GM15510 (cell line): ENCODE results near the gene NLGN2.

ENCODE experiments used
- POLR2A ChIP-seq: IDR thresholded peaks from 3 replicates; pipeline ENCODE4 v1.6.1; 2011; ENCODE audit warnings: borderline replicate concordance; ENCODE audit not compliant: insufficient read length; ENCODE audit errors: extremely low read depth

The NLGN2 gene

DNA sequence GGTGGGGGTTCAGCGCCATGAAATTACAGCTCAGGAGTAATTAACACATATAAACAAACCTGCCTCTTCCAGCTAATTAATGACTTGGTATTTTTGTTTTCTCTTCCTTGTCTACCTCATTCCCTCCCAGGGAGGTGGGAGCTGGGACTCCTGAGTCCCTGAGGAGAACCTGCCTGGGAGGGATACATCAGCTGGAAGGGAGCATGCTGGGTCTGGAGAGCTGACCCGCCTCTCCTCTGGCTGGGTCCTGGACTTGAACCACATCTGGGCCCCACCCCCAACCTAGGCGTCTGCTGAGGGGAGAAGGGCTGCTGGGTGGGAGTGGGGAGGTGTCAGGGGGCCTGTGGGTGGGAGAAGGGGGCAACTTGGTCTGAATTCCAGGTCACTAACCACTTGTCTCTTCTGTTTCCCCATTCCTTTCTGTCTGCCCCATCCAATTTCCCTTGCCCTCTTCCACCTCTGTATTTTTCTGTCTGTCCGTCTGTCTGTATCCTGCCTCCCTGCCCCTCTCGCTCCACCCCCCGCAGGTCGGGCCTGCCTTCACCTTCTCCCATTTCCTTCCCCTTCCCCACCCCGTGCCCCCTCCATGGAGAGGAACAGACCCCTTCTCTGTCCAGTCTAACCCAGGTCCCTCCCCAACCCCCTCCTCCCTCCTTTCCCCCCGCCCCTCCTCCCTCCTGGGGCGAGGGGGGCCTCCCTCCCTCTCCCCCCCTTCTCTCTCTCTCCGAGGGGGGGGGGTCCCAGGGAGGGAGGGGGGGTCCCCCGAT is at the start of gene NLGN2:
Gene NLGN2 (plus strand): TSS at position 361 of the 767 bp plus-strand sequence. CDS start 411 bp downstream, outside the sequence.
- no peak for TF ChIP-seq POLR2A

DNA sequence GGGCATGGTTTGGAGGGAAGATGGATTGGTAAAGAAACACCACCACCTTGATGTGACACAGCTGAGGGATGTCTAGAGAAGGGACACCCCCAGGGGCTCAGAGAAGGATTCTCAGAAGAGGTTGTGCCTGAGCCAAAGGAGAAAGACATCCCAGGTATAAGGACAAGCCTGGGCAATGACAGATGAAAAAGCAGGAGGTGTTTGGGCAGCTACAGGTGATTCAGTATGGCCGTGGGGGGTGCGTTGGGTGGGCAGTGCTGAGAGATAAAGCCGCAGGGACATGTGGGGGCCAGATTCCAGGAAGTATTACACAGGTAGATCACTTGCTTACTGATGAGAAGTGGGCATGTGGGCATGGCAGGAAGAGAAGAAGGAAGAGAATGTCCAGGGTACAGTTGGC is 45.7 kb upstream of the NLGN2 start:
- TF ChIP-seq POLR2A = no peak

DNA sequence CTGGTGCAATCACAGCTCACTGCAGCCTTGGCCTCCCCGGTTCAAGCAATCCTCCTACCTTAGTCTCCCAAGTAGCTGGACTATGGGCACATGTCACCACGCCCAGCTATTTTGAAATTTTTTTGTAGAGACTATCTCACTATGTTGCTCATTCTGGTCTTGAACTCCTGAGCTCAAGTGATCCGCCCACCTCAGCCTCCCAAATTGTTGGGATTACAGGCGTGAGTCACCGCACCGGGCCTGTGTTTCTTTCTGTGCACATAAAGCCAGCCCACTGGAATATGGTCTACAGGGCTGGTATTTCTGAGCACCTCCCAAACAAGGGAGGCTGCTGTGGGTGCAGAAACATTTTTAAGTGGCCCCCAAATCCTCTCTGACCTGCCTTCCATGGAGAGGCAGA is 44.3 kb upstream of the NLGN2 start:
- TF ChIP-seq POLR2A = no peak

DNA sequence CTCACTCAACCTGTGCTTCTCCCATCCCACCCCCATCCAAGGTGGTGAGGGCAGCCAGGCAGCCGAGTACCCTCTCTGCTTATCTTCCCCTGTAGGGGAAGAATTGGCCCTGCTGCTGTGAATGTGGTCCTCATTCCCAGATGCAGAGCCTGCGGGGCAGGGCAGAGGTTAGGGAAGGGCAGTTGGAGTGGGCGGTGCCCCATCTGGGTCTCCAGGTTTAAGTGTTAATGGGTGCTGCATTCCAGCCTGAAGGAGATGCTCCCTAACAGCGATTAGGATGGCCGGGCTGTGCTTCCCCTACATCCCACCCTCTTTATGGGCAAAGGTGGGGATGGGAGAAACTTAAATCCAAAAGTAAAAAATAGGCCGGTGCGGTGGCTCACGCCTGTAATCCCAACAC is 40.6 kb upstream of the NLGN2 start:
- TF ChIP-seq POLR2A = no peak

DNA sequence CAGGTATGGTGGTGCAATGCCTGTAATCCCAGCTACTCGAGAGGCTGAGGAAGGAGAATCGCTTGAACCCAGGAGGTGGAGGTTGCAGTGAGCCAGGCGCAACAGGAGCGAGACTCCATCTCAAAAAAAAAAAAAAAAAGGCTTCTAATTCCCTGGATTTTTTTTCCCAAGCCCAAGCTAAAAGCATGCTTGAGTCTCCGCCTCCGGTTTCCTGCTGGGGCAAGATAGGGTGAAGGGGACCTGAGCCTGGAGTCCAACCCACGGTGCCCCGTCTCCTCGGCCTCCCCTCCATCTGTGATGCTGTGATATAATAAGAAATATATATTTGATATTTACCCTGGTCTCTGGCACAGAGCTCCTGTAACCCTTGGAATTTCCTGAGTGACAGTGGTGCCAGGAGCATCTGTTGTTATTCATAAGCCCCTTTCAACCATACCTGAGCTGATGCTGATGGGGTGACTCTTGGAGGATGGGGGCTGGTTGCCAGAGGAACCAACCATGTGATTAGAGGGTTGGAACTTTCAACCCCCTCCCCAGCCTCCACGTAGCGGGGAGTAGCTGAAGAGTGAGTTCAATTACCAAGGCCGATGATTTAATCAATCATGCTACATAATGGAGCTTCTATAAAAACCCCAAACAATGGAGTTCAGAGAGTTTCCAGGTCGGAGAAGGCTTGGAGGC is 39.6 kb upstream of the NLGN2 start:
- no peak for TF ChIP-seq POLR2A

DNA sequence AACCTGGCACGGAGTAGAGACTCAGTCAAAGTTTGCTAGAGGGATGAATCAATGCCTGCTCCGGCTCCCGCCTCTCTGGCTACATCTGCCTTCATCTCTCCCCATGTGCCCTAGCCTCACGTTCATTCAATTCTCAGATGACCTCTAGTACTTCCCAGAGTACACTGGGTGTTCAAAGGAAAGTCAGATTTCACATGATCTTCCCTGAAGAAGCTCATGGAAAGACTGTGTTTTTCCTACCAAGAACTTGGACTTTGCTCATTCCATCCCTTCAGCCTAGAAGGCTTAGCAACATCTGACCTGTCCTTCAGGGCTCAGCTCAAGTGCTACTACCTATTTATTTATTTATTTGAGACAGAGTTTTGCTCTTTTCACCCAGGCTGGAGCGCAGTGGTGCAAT is 37.8 kb upstream of the NLGN2 start:
- TF ChIP-seq POLR2A = no peak

DNA sequence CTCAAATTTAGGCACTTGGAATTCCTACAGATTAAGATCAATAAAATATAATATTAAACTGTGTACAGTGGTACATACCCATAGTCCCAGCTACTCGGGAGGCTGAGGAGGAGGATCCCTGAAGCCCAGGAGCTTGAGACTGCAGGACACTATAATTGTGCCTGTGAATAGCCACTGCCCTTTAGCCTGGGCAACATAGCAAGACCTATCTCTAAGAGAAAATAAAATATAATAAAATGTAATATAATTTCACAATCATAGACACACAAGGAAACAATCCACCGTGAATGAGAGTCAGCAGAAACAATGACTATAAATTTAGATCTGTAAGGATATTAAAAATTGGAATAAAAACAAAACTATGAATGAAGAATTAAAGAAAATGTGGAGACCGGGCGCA is 36.8 kb upstream of the NLGN2 start:
- TF ChIP-seq POLR2A = no peak

DNA sequence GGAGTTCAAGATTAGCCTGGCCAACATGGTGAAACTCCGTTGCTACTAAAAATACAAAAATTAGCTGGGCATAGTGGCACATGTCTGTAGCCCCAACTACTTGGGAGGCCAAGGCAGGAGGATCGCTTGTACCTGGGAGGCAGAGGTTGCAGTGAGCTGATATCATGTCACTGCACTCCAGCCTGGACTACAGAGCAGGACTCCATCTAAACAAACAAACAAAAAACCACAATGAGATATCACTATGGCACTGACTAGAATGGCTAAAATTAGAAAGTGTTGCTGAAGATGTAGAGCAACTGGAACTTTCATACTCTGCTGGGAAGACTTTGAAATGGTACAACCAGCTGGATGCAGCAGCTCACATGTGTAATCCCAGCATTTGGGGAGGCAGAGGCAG is 33.3 kb upstream of the NLGN2 start:
- no peak for TF ChIP-seq POLR2A

DNA sequence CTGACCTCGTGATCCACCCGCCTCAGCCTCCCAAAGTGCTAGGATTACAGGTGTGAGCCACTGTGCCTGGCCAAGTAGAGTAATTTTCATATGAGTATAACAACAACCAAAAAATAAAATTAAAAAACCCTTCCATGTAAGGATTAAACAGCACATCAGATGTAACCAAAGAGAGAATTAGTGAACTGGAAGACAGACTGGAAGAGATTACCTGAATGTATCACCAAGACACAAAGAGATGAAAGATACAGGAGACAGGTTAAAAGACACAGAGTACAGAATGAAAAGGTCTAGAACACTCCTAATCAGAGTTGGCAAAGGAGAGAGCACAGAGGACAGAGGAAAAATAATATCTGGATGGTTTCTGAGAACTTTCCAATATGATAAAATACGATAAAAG is 28.5 kb upstream of the NLGN2 start:
- TF ChIP-seq POLR2A = no peak

DNA sequence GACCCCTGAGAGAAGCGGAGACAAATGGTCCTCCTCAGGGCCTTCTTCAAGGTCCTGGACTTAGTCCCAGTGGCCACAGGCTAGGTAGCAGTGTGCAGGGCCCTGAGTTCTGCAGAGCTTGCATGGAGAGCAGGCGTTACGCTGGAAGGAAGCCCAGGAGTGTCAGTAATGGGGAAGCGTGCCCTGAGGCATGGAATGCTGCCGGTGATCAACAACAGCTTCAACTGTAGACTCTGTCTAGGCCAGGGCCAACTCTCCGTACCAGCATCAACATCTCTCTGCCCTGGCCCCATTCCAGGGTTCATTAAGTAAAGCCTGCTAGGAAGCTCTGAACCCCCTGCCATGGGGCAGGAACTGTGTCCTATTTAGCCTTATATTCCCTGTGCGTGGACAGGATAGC is 27.3 kb upstream of the NLGN2 start:
- TF ChIP-seq POLR2A = no peak

DNA sequence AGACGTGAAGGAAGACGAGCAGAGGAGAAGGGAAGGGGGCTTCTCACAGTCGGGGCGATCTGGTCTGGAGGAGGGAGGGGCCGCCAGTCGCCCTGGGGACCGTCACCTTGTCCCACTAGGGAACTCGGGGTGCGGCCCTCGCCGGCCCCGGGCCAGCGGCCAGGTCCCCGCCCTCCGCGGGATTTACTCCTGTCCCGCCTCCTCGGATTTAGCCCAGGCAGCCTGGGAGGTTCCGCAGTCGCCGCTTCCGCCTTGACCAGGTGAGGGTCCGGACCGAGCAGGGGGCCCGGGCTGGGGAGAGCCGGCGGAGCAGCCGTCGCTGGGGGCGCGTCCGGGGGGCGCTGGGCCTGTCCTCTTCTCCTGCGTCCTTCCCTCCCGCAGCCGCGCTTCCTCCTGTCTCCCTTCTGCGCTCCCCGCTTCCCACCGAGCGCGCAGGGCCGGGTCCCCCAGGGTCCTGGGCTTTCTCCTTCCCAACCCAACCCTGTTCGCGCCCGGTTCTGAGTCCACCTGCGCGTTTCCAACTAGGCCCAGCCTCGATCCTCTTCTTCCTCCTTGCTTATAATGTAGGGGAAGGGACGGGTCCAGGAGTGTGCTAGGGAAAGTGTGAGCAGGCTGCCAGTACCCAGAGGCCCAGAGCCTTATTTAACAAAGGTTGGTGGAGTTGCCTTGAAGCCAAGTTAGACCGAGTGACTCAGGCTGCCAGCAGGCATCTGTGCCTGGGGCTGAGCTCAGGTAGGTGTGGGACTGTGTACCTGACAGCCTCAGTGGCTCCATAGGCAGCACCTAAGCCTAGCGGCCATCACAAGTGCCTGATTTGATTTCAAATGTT is 26.6 kb upstream of the NLGN2 start, which contains the start of gene TNK1:
Gene TNK1 (plus strand): TSS at position 235 of the 829 bp plus-strand sequence. CDS start 1,838 bp downstream, outside the sequence.
- no peak for TF ChIP-seq POLR2A

DNA sequence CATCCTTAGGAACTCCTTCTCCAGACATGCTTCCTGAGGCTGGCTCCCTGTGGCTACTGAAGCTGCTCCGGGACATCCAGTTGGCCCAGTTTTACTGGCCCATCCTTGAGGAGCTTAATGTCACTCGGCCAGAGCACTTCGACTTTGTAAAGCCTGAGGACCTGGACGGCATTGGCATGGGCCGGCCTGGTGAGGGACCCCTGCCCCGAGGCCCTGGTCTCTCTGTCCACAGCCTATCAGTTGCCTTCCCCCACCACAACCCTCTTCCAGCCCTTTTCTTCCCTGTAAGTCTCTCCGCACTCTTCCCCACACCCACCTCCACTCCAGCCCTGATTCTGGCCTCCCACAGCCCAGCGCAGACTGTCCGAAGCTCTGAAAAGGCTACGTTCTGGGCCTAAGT is 24.7 kb upstream of the NLGN2 start:
- TF ChIP-seq POLR2A = no peak

DNA sequence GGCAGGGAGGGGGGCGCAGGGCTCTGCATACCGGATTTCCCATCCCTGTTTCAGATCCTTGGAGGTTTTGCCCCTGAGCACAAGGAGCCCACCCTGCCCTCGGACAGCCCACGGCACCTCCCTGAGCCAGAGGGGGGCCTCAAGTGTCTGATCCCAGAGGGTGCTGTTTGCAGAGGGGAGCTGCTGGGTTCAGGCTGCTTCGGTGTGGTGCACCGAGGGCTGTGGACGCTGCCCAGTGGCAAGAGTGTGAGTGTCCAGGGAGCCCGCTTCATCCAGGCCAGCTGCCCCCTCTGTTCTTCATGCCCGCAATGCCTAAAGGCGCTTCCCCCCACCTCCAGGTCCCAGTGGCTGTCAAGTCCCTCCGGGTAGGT is 24.3 kb upstream of the NLGN2 start:
- TF ChIP-seq POLR2A = no peak

DNA sequence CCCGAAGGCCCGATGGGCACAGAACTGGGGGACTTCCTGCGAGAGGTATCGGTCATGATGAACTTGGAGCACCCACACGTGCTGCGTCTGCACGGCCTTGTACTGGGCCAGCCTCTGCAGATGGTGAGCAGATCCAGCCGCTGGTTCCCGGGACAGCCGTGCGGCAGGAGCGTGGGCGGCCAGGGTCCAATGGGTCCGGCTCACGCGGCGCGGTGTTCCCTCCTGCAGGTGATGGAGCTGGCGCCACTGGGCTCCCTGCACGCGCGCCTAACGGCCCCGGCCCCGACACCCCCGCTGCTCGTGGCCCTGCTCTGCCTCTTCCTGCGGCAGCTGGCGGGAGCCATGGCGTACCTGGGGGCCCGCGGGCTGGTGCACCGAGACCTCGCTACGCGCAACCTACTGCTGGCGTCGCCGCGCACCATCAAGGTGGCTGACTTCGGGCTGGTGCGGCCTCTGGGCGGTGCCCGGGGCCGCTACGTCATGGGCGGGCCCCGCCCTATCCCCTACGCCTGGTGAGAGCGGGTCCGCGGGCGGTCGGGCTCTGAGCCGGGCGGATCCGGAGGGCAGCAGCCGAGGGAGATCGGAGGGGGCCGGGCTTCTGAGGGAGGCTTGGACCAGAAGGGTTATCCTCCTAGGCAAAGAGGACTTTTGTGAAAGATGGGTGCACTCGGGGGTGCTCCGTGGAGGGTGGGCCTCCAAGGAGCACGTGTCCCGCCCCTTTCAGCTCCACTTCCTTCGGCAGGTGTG is 23.7 kb upstream of the NLGN2 start:
- TF ChIP-seq POLR2A = peak; percentile 49
